Measurements from ENCODE around the gene SLC22A2.

SLC22A2 gene

DNA sequence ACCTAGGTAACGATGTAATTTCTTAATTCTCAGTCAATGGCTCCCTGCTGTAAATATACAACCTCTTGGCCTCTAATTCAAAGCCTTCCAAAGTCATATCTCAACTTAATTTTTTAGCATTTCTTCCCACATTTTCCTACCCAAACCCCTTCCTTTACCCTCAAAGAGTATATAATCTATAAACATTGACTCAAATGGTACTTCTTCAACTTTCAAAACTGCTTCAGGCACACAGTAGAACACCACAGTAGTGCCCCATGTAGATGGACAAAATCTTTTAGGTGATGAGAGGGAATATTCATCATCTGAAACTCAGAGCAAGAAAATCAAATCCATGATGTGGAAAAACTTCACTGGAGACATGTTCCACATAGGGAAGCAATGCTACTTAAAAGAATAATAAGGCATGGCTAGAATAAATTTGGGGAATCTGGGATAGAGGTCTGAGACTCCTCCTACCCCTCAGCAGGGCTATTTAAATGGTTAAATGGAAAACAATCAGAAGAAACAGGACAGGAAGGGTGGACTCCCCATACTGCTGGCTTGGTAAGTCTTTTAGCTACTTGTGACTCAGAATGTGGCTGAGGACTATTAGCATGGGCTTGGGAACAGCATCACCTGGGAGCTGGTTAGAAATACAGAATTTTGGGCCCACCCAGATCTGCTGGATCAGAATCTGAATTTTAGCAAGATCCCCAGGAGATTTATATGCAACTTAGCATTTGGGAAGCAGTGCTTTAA, 6.4 kb downstream of the SLC22A2 start:
- no peak overlapping the region for H3K27ac ChIP-seq
- no peak for TF ChIP-seq ZFX (IDR thresholded peaks at IDR 0.05; ENCODE audit: borderline replicate concordance)
- TF ChIP-seq, protein P1, sequence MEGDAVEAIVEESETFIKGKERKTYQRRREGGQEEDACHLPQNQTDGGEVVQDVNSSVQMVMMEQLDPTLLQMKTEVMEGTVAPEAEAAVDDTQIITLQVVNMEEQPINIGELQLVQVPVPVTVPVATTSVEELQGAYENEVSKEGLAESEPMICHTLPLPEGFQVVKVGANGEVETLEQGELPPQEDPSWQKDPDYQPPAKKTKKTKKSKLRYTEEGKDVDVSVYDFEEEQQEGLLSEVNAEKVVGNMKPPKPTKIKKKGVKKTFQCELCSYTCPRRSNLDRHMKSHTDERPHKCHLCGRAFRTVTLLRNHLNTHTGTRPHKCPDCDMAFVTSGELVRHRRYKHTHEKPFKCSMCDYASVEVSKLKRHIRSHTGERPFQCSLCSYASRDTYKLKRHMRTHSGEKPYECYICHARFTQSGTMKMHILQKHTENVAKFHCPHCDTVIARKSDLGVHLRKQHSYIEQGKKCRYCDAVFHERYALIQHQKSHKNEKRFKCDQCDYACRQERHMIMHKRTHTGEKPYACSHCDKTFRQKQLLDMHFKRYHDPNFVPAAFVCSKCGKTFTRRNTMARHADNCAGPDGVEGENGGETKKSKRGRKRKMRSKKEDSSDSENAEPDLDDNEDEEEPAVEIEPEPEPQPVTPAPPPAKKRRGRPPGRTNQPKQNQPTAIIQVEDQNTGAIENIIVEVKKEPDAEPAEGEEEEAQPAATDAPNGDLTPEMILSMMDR (IDR thresholded peaks at IDR 0.05), result no peak

- H3K27ac ChIP-seq, result no peak overlapping the region
- TF ChIP-seq, protein P1 (IDR thresholded peaks at IDR 0.05), result no peak
- no peak for TF ChIP-seq ZFX (IDR thresholded peaks at IDR 0.05; ENCODE audit: borderline replicate concordance)
Observed at GRCh38 chr6:160249671-160250070, 8.9 kb downstream of the SLC22A2 start.

- TF ChIP-seq ZFX (IDR thresholded peaks at IDR 0.05; ENCODE audit: borderline replicate concordance), result no peak
- TF ChIP-seq, protein P1 (IDR thresholded peaks at IDR 0.05), result no peak
- H3K27ac ChIP-seq, result no peak overlapping the region
Observed at GRCh38 chr6:160248538-160248937, 10.1 kb downstream of the SLC22A2 start.

GRCh38 chr6:160247457-160247883, 11.2 kb downstream of the SLC22A2 start:
- no peak for TF ChIP-seq ZFX (IDR thresholded peaks at IDR 0.05; ENCODE audit: borderline replicate concordance)
- TF ChIP-seq, protein P1 (IDR thresholded peaks at IDR 0.05), result no peak
- H3K27ac ChIP-seq, result no peak overlapping the region

DNA sequence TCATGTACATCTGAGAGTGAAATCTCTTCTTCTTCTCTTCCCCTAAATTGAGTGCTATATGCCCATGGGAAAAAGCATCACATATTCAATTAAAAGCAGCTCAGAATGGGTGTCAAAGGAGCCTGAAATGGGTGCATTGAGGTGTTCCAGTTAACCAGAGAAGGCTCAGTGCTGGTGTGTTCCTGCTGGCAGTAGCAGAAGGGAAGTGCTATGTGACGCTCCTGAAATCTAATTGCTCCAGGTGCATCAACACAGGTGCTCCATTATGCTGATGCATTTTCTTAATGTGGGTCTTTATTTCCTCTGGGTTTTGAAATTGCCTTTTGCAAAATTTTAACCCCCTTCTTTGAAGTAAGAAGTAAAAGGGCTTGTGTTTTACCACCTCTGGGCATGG, 17.9 kb downstream of the SLC22A2 start:
- no peak for TF ChIP-seq ZFX (IDR thresholded peaks at IDR 0.05; ENCODE audit: borderline replicate concordance)
- TF ChIP-seq, protein P1 (IDR thresholded peaks at IDR 0.05), result no peak
- H3K27ac ChIP-seq, result no peak overlapping the region

- no peak overlapping the region for H3K27ac ChIP-seq
Observed at GRCh38 chr6:160239929-160240690, 18.5 kb downstream of the SLC22A2 start.

More at GRCh38 chr6:160239929-160240690, 18.5 kb downstream of the SLC22A2 start:
- TF ChIP-seq, protein P1 (IDR thresholded peaks at IDR 0.05), result no peak
- no peak for TF ChIP-seq ZFX (IDR thresholded peaks at IDR 0.05; ENCODE audit: borderline replicate concordance)
